Liver (tissue), 9 donors: ENCODE results near the gene KDM3B. TPM values are rescaled to one million over a fixed set of nuclear protein-coding genes. Genes with fewer than 3 reads are reported as not detected.

Source experiments
- DNase-seq: peaks from one replicate; pipeline ENCODE4 v3.0.0-alpha.2; 2017; ENCODE audit warnings: low spot score
- H3K27ac ChIP-seq, 2 donors: one replicate each; pipeline ENCODE4 v1.7.0; 2013; ENCODE audit warnings: inconsistent platforms in 2 of 2, low read length in 2 of 2, control low read depth in 1 of 2, low read depth in 1 of 2, mild to moderate bottlenecking in 1 of 2
- H3K27me3 ChIP-seq, 4 donors: one replicate each; pipeline versions ENCODE4 v1.6.1 to v1.7.0; 2013; ENCODE audit warnings: low read length in 3 of 4, inconsistent platforms in 1 of 4, mild to moderate bottlenecking in 1 of 4, moderate library complexity in 1 of 4; ENCODE audit not compliant: control insufficient read depth in 4 of 4, insufficient read depth in 4 of 4
- H3K36me3 ChIP-seq, 4 donors: one replicate each; pipeline versions ENCODE4 v1.6.1 to v1.7.0; 2013; ENCODE audit warnings: low read length in 3 of 4, mild to moderate bottlenecking in 3 of 4, low read depth in 1 of 4, moderate library complexity in 1 of 4; ENCODE audit not compliant: control insufficient read depth in 4 of 4, insufficient read depth in 3 of 4
- H3K4me1 ChIP-seq, 4 donors: one replicate each; pipeline versions ENCODE4 v1.6.1 to v1.7.0; 2013; ENCODE audit warnings: low read length in 3 of 4, mild to moderate bottlenecking in 3 of 4, moderate library complexity in 1 of 4; ENCODE audit not compliant: control insufficient read depth in 4 of 4, insufficient read depth in 4 of 4
- H3K4me3 ChIP-seq, 3 donors: one replicate each; pipeline versions ENCODE4 v1.6.1 to v1.7.0; 2013; ENCODE audit warnings: low read length in 3 of 3, control low read depth in 1 of 3, low read depth in 1 of 3, mild to moderate bottlenecking in 1 of 3
- H3K9ac ChIP-seq, 2 donors: one replicate each; pipeline ENCODE4 v1.7.0; 2013; ENCODE audit warnings: low read length in 2 of 2, mild to moderate bottlenecking in 2 of 2, moderate library complexity in 2 of 2, control low read depth in 1 of 2, low read depth in 1 of 2
- H3K9me3 ChIP-seq, 4 donors: one replicate each; pipeline versions ENCODE4 v1.6.1 to v1.7.0; 2013; ENCODE audit warnings: low read length in 3 of 4; ENCODE audit not compliant: control insufficient read depth in 4 of 4
- ATF3 ChIP-seq: IDR thresholded peaks from 2 replicates; pipeline ENCODE4 v1.6.1; 2016; ENCODE audit warnings: antibody characterized with exemption
- CTCF ChIP-seq: fragments of 150-350 bp; IDR thresholded peaks from 2 replicates; pipeline ENCODE4 v1.5.1; 2017; ENCODE audit warnings: improper control_type of control experiment, low read depth, low read length; ENCODE audit not compliant: missing input control
- EGR1 ChIP-seq, 2 donors: IDR thresholded peaks; 2 replicates each; pipeline ENCODE4 v1.6.1; 2016 to 2018; ENCODE audit warnings: antibody characterized with exemption in 2 of 2, low read depth in 2 of 2
- FOXA1 ChIP-seq: IDR thresholded peaks from 2 replicates; pipeline ENCODE4 v1.6.1; 2016; ENCODE audit warnings: antibody characterized with exemption
- FOXA2 ChIP-seq: IDR thresholded peaks from 2 replicates; pipeline ENCODE4 v1.6.1; 2016; ENCODE audit warnings: antibody characterized with exemption
- GABPA ChIP-seq, 2 donors: IDR thresholded peaks in 1 of 2; conservative IDR thresholded peaks in 1 of 2; 2 replicates each; pipeline ENCODE4 v1.6.1; 2016; ENCODE audit warnings: antibody characterized with exemption in 2 of 2, mild to moderate bottlenecking in 1 of 2, moderate library complexity in 1 of 2
- HNF4A ChIP-seq, 2 donors: conservative IDR thresholded peaks; 2 replicates each; pipeline ENCODE4 v1.6.1; 2016; ENCODE audit warnings: antibody characterized with exemption in 2 of 2, mild to moderate bottlenecking in 2 of 2
- HNF4G ChIP-seq: IDR thresholded peaks from 2 replicates; pipeline ENCODE4 v1.6.1; 2016; ENCODE audit warnings: antibody characterized with exemption
- JUND ChIP-seq, 2 donors: IDR thresholded peaks; 2 replicates each; pipeline ENCODE4 v1.6.1; 2016; ENCODE audit warnings: antibody characterized with exemption in 2 of 2
- MAX ChIP-seq: IDR thresholded peaks from 2 replicates; pipeline ENCODE4 v1.6.1; 2016; ENCODE audit warnings: antibody characterized with exemption
- NR2F2 ChIP-seq: IDR thresholded peaks from 2 replicates; pipeline ENCODE4 v1.6.1; 2016; ENCODE audit warnings: antibody characterized with exemption
- RAD21 ChIP-seq, 2 donors: IDR thresholded peaks; 2 replicates each; pipeline ENCODE4 v1.6.1; 2016; ENCODE audit warnings: antibody characterized with exemption in 2 of 2, mild to moderate bottlenecking in 2 of 2
- REST ChIP-seq: IDR thresholded peaks from 2 replicates; pipeline ENCODE4 v1.6.1; 2016; ENCODE audit warnings: antibody characterized with exemption, mild to moderate bottlenecking
- RXRA ChIP-seq, 2 donors: IDR thresholded peaks; 2 replicates each; pipeline ENCODE4 v1.6.1; 2017 to 2018; ENCODE audit warnings: antibody characterized with exemption in 2 of 2, mild to moderate bottlenecking in 1 of 2
- SP1 ChIP-seq: IDR thresholded peaks from 2 replicates; pipeline ENCODE4 v1.6.1; 2018; ENCODE audit warnings: antibody characterized with exemption, mild to moderate bottlenecking
- TAF1 ChIP-seq: conservative IDR thresholded peaks from 2 replicates; pipeline ENCODE4 v1.6.1; 2016; ENCODE audit warnings: antibody characterized with exemption, mild to moderate bottlenecking
- YY1 ChIP-seq: IDR thresholded peaks from 2 replicates; pipeline ENCODE4 v1.6.1; 2016; ENCODE audit warnings: antibody characterized with exemption, mild to moderate bottlenecking
- ZBTB33 ChIP-seq: IDR thresholded peaks from 2 replicates; pipeline ENCODE4 v1.6.1; 2016; ENCODE audit warnings: antibody characterized with exemption
- WGBS: extraction: QIAGEN DNeasy Blood & Tissue Kit; methylation state at CpG from one replicate; pipeline ENCODE4 v1.1.7; 2013; 5-methylcytosine and 5-hydroxymethylcytosine counted together
- polyA plus RNA-seq, 2 donors: library from polyadenylated mRNA; stranded (reverse) in 1 of 2; unstranded in 1 of 2; fragments of 200-250 nt in 1 of 2; fragments of >200 nt in 1 of 2; fragmentation: Nextera tagmentation in 1 of 2; extraction: Ambion mirVana in 1 of 2; gene quantifications; one replicate each; pipeline versions ENCODE4 v1.2.1 to v1.2.3, GENCODE V29; 2013 to 2015
- total RNA-seq, 2 donors: library from RNA; depleted of rRNA; stranded (reverse); fragments of >200 nt; gene quantifications; one replicate each; pipeline ENCODE4 v1.2.3, GENCODE V29; 2014
- donor health status: healthy.
- donor health status: healthy.
- donor health status: healthy.
- donor health status: healthy.
- donor health status: healthy.

The KDM3B gene
- total and polyA plus RNA-seq, 4 donors = 6.8 to 39.6 (median 18.8) TPM

GRCh38 chr5:138339091-138339456 lies 13.4 kb upstream of the KDM3B start:
- TF ChIP-seq YY1 = no peak
- TF ChIP-seq RAD21 (IDR thresholded peaks at IDR 0.05) = no peak
- TF ChIP-seq FOXA1 = no peak
- TF ChIP-seq ATF3 = no peak
- TF ChIP-seq HNF4G = no peak
- no peak for TF ChIP-seq REST
- TF ChIP-seq MAX = no peak
- no peak for TF ChIP-seq CTCF
- no peak for TF ChIP-seq FOXA2
- no peak for TF ChIP-seq ZBTB33
- no peak for TF ChIP-seq NR2F2
- no peak for TF ChIP-seq TAF1
- TF ChIP-seq HNF4A (conservative IDR thresholded peaks at IDR 0.05) = no peak
- TF ChIP-seq RXRA (IDR thresholded peaks at IDR 0.05) = no peak
- TF ChIP-seq GABPA (IDR thresholded peaks at IDR 0.05 in 1 of 2, conservative IDR thresholded peaks at IDR 0.05 in 1 of 2) = no peak
- TF ChIP-seq JUND (IDR thresholded peaks at IDR 0.05) = no peak
- TF ChIP-seq EGR1 (IDR thresholded peaks at IDR 0.05; ENCODE audit: low read depth in 2 of 2) = no peak
- no peak for TF ChIP-seq SP1
- peaks cover 0 to 14% (median 9%) of the 10 kb centered on the region in 4 donors for H3K36me3 ChIP-seq
- H3K27me3 ChIP-seq = no peaks in the 10 kb centered on the region
- peak overlapping the region; percentile 26 to 76 for H3K9ac ChIP-seq
- WGBS = 52% methylated on average over 7 of the region's 7 CpGs
- H3K4me1 ChIP-seq = peaks cover 1 to 13% (median 7%) of the 10 kb centered on the region in 4 donors
- no peaks in the 10 kb centered on the region for H3K9me3 ChIP-seq
- DNase-seq = no peak
- H3K27ac ChIP-seq = peak overlapping the region; percentile 95 to 99
- peak overlapping the region; percentile 73 to 86 (median 81) for H3K4me3 ChIP-seq
